ENCODE results near the gene TENM4. TPM values are rescaled to one million over a fixed set of nuclear protein-coding genes. Genes with fewer than 3 reads are reported as not detected.

Gene TENM4
- total RNA-seq, 1 donor from 2014 or later, result 3.8 TPM

- no peak overlapping the region for H3K4me3 Mint-ChIP-seq (ENCODE audit: unreplicated experiment)
- H3K9me3 Mint-ChIP-seq (ENCODE audit: low read depth), result peaks cover 12% of the 10 kb centered on the region
- H3K27ac Mint-ChIP-seq (ENCODE audit: unreplicated experiment), result no peak overlapping the region
- no peak for DNase-seq (ENCODE audit: low spot score)
- no peak for TF ChIP-seq CTCF (IDR thresholded peaks at IDR 0.05)
- peaks cover 6% of the 10 kb centered on the region for H3K4me1 Mint-ChIP-seq (ENCODE audit: low read depth)
- no peaks in the 10 kb centered on the region for H3K27me3 Mint-ChIP-seq (ENCODE audit: low read depth)
- peaks cover 2% of the 10 kb centered on the region for H3K36me3 Mint-ChIP-seq (ENCODE audit: low read depth)
Observed at GRCh38 chr11:79199729-79200354, 241.0 kb downstream of the TENM4 start.

- Mint-ChIP-seq H3K4me1 (ENCODE audit: low read depth) (peaks cover 6% of the 10 kb centered on the region), H3K36me3 (ENCODE audit: low read depth) (peaks cover 2% of the 10 kb centered on the region), H3K9me3 (ENCODE audit: low read depth) (peaks cover 12% of the 10 kb centered on the region), H3K27me3 (ENCODE audit: low read depth) (no peaks in the 10 kb centered on the region), H3K4me3 (ENCODE audit: unreplicated experiment) (no peak overlapping the region), H3K27ac (ENCODE audit: unreplicated experiment) (no peak overlapping the region)
- no peak for DNase-seq (ENCODE audit: low spot score)
- no peak for TF ChIP-seq CTCF (IDR thresholded peaks at IDR 0.05)
Observed at GRCh38 chr11:79198898-79199250, 242.0 kb downstream of the TENM4 start.

DNA sequence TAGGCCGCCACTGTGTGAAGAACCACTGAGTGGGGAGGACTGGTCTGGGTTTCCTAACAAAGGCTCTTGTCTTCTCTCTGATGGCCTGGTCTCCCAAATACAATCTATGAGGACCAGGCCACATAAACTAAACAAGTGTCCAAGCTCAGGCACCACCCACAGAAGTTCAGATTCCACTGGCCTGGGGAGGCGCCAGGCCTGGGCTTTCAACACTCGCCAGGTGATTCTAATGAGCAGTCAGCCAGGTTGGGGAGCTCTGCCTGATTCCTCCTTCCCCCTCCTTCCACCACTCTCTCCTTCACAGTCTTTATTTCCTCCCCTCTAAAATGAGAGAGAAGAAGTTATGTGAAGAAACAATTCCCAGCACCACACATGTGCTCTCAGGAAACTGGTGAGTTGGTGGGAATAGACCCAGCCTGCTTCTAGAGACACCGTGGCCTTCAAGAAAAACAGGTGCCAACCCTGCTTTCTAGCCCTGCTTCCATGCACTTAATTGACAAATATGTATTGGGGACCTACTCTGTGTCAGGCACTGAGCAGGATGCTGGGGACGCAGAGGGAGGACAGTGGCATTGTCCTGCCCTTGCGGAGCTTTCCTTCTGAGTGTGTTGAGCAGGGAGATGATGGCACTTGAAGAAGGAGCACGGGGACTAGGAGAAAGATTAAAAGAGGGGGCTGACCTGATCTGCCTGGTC is 242.5 kb downstream of the TENM4 start:
- DNase-seq (ENCODE audit: low spot score), result no peak
- Mint-ChIP-seq H3K9me3 (ENCODE audit: low read depth) (peaks cover 10% of the 10 kb centered on the region), H3K27ac (ENCODE audit: unreplicated experiment) (no peak overlapping the region), H3K4me1 (ENCODE audit: low read depth) (peaks cover 6% of the 10 kb centered on the region), H3K27me3 (ENCODE audit: low read depth) (no peaks in the 10 kb centered on the region), H3K36me3 (ENCODE audit: low read depth) (no peaks in the 10 kb centered on the region), H3K4me3 (ENCODE audit: unreplicated experiment) (no peak overlapping the region)
- no peak for TF ChIP-seq CTCF (IDR thresholded peaks at IDR 0.05)

DNA sequence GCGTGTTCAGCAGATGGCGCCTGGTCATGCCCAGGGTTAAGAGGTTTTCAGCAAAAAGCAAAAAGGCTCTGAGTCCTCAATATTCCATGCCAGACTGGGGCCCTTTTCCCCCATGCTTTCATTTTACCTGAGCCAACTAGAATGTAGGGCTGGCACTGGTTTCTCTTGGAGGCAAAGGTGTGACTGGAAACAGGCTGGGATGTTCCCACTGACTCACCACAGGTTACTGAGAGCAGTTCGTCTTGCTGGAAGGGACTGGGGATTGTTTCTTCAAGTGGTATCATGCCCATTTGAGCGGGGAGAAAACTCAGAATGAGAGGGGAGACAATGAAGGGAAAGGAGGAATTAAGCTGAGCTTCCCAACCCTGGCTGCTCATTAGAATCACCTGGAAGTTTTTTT is 243.9 kb downstream of the TENM4 start:
- H3K9me3 Mint-ChIP-seq (ENCODE audit: low read depth), result peaks cover 10% of the 10 kb centered on the region
- H3K4me3 Mint-ChIP-seq (ENCODE audit: unreplicated experiment), result no peak overlapping the region
- H3K27me3 Mint-ChIP-seq (ENCODE audit: low read depth), result no peaks in the 10 kb centered on the region
- DNase-seq (ENCODE audit: low spot score), result no peak
- H3K4me1 Mint-ChIP-seq (ENCODE audit: low read depth), result peaks cover 6% of the 10 kb centered on the region
- no peaks in the 10 kb centered on the region for H3K36me3 Mint-ChIP-seq (ENCODE audit: low read depth)
- H3K27ac Mint-ChIP-seq (ENCODE audit: unreplicated experiment), result no peak overlapping the region
- TF ChIP-seq CTCF (IDR thresholded peaks at IDR 0.05), result no peak

- Mint-ChIP-seq H3K36me3 (ENCODE audit: low read depth) (no peaks in the 10 kb centered on the region), H3K4me1 (ENCODE audit: low read depth) (peaks cover 6% of the 10 kb centered on the region), H3K4me3 (ENCODE audit: unreplicated experiment) (no peak overlapping the region), H3K27me3 (ENCODE audit: low read depth) (no peaks in the 10 kb centered on the region), H3K9me3 (ENCODE audit: low read depth) (peaks cover 3% of the 10 kb centered on the region), H3K27ac (ENCODE audit: unreplicated experiment) (no peak overlapping the region)
- no peak for TF ChIP-seq CTCF (IDR thresholded peaks at IDR 0.05)
- DNase-seq (ENCODE audit: low spot score), result no peak
Observed at GRCh38 chr11:79195209-79195608, 245.6 kb downstream of the TENM4 start.

Measured in chondrocyte (in vitro differentiated cells).